Measurements from ENCODE around the gene HHATL.

HHATL gene

DNA sequence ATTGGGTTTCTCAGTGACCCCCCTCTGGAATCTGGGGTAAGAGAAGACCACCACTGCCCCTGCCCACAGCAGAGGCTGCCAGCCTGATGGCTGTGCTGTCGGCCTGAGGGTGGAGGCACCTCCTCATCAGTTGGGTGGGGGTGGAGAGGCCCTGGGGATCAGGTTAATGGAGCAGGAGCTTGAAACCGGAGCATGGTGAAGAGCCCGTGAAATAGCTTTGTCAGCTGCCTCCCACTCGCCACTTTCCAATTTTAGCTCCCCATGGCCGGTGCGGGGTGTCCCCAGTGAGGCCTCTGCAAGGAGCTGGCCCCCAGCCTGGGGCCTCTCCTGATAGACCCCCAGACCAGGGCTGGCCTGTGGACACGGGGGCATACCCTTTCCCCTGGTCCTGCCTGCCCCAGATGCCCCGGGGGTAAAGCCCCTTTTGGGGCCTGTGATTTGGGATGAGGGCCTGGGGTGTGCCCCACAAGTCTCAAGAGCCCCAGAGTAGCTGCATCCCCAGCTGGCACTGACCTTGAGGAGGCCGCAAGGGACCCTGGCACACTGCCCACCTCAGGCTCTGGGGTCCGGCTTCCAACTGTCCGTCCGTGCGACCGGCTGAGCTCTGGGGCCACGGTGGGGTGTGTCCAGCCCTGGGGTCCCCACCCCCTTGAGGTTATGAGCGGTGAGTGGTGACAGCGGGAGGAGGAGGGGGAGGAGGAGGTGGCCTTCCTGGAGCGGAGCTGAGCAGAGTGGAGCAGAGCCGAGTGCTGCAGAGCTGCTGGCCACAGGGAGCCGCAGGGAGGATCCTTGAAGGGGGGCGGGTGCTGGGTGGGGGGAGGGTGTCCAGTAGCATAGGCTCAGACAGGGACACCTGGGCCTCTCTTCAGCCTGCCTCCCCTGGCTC is at the start of gene HHATL:
HHATL (minus strand) TSS at position 733 of the 886 bp plus-strand sequence. CDS start 1,972 bp downstream, outside the sequence.
- Histone ChIP-seq H3K27me3 (ENCODE audit: control insufficient read depth, insufficient read depth, low read length) (no peaks in the 10 kb centered on the region), H3K36me3 (ENCODE audit: control insufficient read depth, low read depth, low read length) (no peaks in the 10 kb centered on the region), H3K9me3 (ENCODE audit: control insufficient read depth, low read depth, low read length) (no peaks in the 10 kb centered on the region), H3K4me3 (ENCODE audit: low read length) (no peak within 1 kb of the TSS), H3K9ac (ENCODE audit: low read length) (no peak within 1 kb of the TSS), H3K4me1 (ENCODE audit: control insufficient read depth, low read depth, low read length) (no peaks in the 10 kb centered on the region), H3K27ac (ENCODE audit: low read length) (no peak within 1 kb of the TSS)

DNA sequence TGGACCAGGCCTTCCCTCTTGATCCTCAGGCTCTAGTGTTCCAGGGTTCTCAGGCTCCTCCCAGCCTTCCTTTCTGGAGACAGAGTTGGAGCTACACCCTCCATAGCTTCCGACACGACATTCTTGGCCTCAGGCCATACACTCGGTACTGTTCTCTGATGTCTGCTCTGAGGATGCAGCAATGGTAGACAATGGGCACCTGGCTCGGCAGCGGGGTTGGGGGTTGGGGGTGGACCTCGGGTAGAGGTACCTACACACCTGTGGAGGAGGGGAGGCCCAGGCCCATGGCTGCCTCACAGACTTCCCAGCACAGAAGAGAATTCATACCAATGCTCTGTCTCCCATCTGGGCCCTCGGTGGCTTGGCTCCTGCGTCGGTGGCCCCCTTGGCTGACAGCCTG is 49.0 kb upstream of the HHATL start:
- no peaks in the 10 kb centered on the region for H3K9me3 ChIP-seq (ENCODE audit: control insufficient read depth, low read depth, low read length)
- no peaks in the 10 kb centered on the region for H3K27me3 ChIP-seq (ENCODE audit: control insufficient read depth, insufficient read depth, low read length)
- H3K4me1 ChIP-seq (ENCODE audit: control insufficient read depth, low read depth, low read length), result peaks cover 5% of the 10 kb centered on the region
- H3K36me3 ChIP-seq (ENCODE audit: control insufficient read depth, low read depth, low read length), result no peaks in the 10 kb centered on the region
- no peak overlapping the region for H3K9ac ChIP-seq (ENCODE audit: low read length)
- no peak overlapping the region for H3K27ac ChIP-seq (ENCODE audit: low read length)
- no peak overlapping the region for H3K4me3 ChIP-seq (ENCODE audit: low read length)

DNA sequence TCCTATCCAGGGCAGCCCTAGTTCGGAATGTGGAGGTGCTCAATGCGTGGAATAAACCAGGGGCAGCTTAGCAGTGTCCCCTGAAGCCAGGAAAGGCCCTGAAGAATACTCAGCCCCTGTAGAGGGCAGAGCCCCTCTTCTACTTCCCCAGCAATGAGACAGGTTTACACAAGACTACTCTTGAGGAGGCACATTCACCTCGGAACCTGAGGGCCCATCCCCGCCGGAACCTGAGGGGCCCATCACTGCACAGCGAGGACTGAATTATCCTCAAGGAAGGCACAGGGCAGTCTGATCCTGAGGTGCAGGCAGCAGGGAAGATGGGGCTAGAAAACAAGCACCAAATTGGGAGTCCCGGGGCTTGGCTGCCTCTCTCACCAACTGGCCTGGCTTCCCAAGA is 48.2 kb upstream of the HHATL start:
- H3K9me3 ChIP-seq (ENCODE audit: control insufficient read depth, low read depth, low read length), result no peaks in the 10 kb centered on the region
- H3K4me3 ChIP-seq (ENCODE audit: low read length), result no peak overlapping the region
- no peaks in the 10 kb centered on the region for H3K27me3 ChIP-seq (ENCODE audit: control insufficient read depth, insufficient read depth, low read length)
- peaks cover 5% of the 10 kb centered on the region for H3K4me1 ChIP-seq (ENCODE audit: control insufficient read depth, low read depth, low read length)
- no peaks in the 10 kb centered on the region for H3K36me3 ChIP-seq (ENCODE audit: control insufficient read depth, low read depth, low read length)
- no peak overlapping the region for H3K27ac ChIP-seq (ENCODE audit: low read length)
- H3K9ac ChIP-seq (ENCODE audit: low read length), result no peak overlapping the region

- no peaks in the 10 kb centered on the region for H3K36me3 ChIP-seq (ENCODE audit: control insufficient read depth, low read depth, low read length)
- H3K4me1 ChIP-seq (ENCODE audit: control insufficient read depth, low read depth, low read length), result peaks cover 5% of the 10 kb centered on the region
- H3K27me3 ChIP-seq (ENCODE audit: control insufficient read depth, insufficient read depth, low read length), result no peaks in the 10 kb centered on the region
- H3K9me3 ChIP-seq (ENCODE audit: control insufficient read depth, low read depth, low read length), result no peaks in the 10 kb centered on the region
- H3K27ac ChIP-seq (ENCODE audit: low read length), result no peak overlapping the region
- no peak overlapping the region for H3K9ac ChIP-seq (ENCODE audit: low read length)
- no peak overlapping the region for H3K4me3 ChIP-seq (ENCODE audit: low read length)
Measured at GRCh38 chr3:42749753-42750231, 47.2 kb upstream of the HHATL start.

DNA sequence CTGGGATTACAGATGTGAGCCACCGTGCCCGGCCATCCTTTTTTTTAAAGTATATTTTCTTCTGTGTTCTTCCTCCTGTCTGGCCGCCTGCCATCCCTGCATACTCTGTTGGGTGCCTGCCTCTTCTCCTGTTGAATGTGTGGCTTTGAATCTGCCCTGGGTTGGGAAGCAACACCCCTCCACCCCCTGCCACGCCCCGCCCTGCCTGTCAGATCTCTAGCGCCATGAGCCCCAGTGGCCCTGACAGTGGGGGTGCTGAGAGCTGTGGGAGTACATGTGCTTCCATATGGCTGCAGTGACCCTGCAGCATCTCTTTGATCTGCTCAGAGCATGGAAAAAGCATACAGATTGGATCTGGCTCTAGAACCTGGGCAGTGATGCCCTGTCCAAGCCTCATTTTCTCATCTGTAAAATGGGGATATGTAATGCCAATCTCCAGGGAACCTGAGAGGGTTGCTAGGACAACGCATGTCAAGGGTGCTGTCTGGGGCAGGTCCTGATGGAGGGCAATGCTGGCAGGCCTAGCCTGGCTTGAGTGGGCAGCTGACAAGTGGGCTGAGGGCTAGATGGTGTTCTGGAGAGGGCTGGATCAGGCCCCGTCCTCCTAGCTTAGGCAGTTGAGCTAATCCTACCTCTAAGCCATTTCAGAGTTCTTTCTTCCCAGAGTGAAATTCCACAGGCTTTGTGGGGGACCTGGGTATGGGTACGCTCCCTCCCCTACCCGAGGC is 46.6 kb upstream of the HHATL start:
- H3K4me1 ChIP-seq (ENCODE audit: control insufficient read depth, low read depth, low read length), result peaks cover 5% of the 10 kb centered on the region
- no peak overlapping the region for H3K27ac ChIP-seq (ENCODE audit: low read length)
- no peaks in the 10 kb centered on the region for H3K9me3 ChIP-seq (ENCODE audit: control insufficient read depth, low read depth, low read length)
- no peaks in the 10 kb centered on the region for H3K27me3 ChIP-seq (ENCODE audit: control insufficient read depth, insufficient read depth, low read length)
- H3K9ac ChIP-seq (ENCODE audit: low read length), result no peak overlapping the region
- no peaks in the 10 kb centered on the region for H3K36me3 ChIP-seq (ENCODE audit: control insufficient read depth, low read depth, low read length)
- H3K4me3 ChIP-seq (ENCODE audit: low read length), result no peak overlapping the region

- Histone ChIP-seq H3K27me3 (ENCODE audit: control insufficient read depth, insufficient read depth, low read length) (no peaks in the 10 kb centered on the region), H3K9ac (ENCODE audit: low read length) (no peak overlapping the region), H3K27ac (ENCODE audit: low read length) (no peak overlapping the region), H3K36me3 (ENCODE audit: control insufficient read depth, low read depth, low read length) (no peaks in the 10 kb centered on the region), H3K4me1 (ENCODE audit: control insufficient read depth, low read depth, low read length) (peaks cover 5% of the 10 kb centered on the region), H3K9me3 (ENCODE audit: control insufficient read depth, low read depth, low read length) (no peaks in the 10 kb centered on the region), H3K4me3 (ENCODE audit: low read length) (no peak overlapping the region)
Measured at GRCh38 chr3:42747581-42747980, 45.0 kb upstream of the HHATL start.

GRCh38 chr3:42746455-42747450 is 44.2 kb upstream of the HHATL start:
- H3K27ac ChIP-seq (ENCODE audit: low read length), result no peak overlapping the region
- H3K4me1 ChIP-seq (ENCODE audit: control insufficient read depth, low read depth, low read length), result peaks cover 5% of the 10 kb centered on the region
- H3K9ac ChIP-seq (ENCODE audit: low read length), result no peak overlapping the region
- no peaks in the 10 kb centered on the region for H3K36me3 ChIP-seq (ENCODE audit: control insufficient read depth, low read depth, low read length)
- H3K9me3 ChIP-seq (ENCODE audit: control insufficient read depth, low read depth, low read length), result no peaks in the 10 kb centered on the region
- H3K4me3 ChIP-seq (ENCODE audit: low read length), result no peak overlapping the region
- no peaks in the 10 kb centered on the region for H3K27me3 ChIP-seq (ENCODE audit: control insufficient read depth, insufficient read depth, low read length)

DNA sequence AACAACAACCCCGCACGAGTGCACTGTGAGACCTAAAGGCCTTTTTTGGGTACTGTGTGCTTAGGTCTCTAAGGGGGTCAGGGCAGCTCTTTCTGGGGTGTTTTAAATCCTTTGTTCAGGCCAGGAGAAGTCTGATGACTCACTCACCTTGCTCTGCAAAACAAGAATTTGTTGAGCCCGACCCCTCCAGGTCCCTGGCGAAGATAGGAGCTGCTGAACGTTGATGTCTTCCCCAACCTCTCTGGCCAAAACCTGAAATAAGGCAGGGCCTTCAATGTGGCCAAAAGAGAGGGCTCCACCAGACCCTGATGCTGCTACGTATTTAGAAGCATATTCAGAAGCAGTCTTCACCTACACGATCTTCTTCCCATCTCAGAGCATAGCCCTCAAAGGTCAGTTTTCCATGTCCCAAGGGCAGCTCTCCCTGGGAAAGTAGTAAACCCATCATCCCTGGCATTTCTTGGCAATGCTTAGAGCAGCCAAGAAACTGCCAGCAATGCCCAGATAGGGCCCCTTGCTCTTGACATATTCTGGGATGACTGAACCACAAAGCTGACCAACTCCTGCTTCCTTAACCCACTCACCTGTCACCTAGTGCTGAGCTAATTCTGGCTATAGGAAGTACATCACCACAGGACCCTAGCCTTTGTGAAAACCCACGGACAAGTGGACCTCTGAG is 43.3 kb upstream of the HHATL start:
- Histone ChIP-seq H3K36me3 (ENCODE audit: control insufficient read depth, low read depth, low read length) (no peaks in the 10 kb centered on the region), H3K9me3 (ENCODE audit: control insufficient read depth, low read depth, low read length) (no peaks in the 10 kb centered on the region), H3K9ac (ENCODE audit: low read length) (no peak overlapping the region), H3K27ac (ENCODE audit: low read length) (no peak overlapping the region), H3K27me3 (ENCODE audit: control insufficient read depth, insufficient read depth, low read length) (no peaks in the 10 kb centered on the region), H3K4me3 (ENCODE audit: low read length) (no peak overlapping the region), H3K4me1 (ENCODE audit: control insufficient read depth, low read depth, low read length) (peaks cover 5% of the 10 kb centered on the region)

DNA sequence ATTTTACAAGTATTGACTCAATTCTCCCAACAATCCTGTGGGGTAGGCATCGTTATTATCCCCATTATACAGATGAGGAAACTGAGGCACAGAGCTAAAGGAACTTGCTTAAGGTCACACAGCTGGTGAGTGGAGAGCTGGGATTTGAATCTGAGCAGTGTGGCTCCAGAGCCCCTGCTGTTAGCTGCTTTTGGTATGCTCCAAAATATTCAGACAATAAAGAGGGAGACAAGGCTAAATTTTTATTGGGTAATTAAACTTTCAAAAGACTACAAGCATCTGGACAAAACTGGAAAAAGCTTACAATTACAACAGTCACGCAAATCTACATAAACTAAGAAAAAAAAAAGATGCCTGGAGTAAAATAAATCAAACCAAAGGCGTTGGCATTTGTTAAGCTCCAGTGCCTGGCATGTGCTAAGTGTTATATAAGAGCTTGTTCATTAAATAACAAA is 42.7 kb upstream of the HHATL start:
- Histone ChIP-seq H3K4me3 (ENCODE audit: low read length) (no peak overlapping the region), H3K9me3 (ENCODE audit: control insufficient read depth, low read depth, low read length) (no peaks in the 10 kb centered on the region), H3K4me1 (ENCODE audit: control insufficient read depth, low read depth, low read length) (peaks cover 5% of the 10 kb centered on the region), H3K27me3 (ENCODE audit: control insufficient read depth, insufficient read depth, low read length) (no peaks in the 10 kb centered on the region), H3K27ac (ENCODE audit: low read length) (no peak overlapping the region), H3K36me3 (ENCODE audit: control insufficient read depth, low read depth, low read length) (no peaks in the 10 kb centered on the region), H3K9ac (ENCODE audit: low read length) (no peak overlapping the region)

- Histone ChIP-seq H3K27ac (ENCODE audit: low read length) (no peak overlapping the region), H3K9ac (ENCODE audit: low read length) (no peak overlapping the region), H3K9me3 (ENCODE audit: control insufficient read depth, low read depth, low read length) (no peaks in the 10 kb centered on the region), H3K27me3 (ENCODE audit: control insufficient read depth, insufficient read depth, low read length) (no peaks in the 10 kb centered on the region), H3K36me3 (ENCODE audit: control insufficient read depth, low read depth, low read length) (no peaks in the 10 kb centered on the region), H3K4me3 (ENCODE audit: low read length) (no peak overlapping the region), H3K4me1 (ENCODE audit: control insufficient read depth, low read depth, low read length) (no peaks in the 10 kb centered on the region)
Measured at GRCh38 chr3:42743204-42743995, 40.8 kb upstream of the HHATL start.
